GM12878 (cell line): ENCODE measurements around the gene EAF1.

Source experiments
- NFYB ChIP-seq: IDR thresholded peaks from 2 replicates; pipeline ENCODE4 v1.6.1; 2011; ENCODE audit warnings: low read depth, mild to moderate bottlenecking, low read length, improper control_type of control experiment, moderate library complexity; ENCODE audit not compliant: insufficient read depth
- REST ChIP-seq: IDR thresholded peaks from 2 replicates; pipeline ENCODE4 v1.6.1; 2012; ENCODE audit warnings: mild to moderate bottlenecking, low read depth, low read length

- TF ChIP-seq NFYB (no peak), REST (no peak)
Measured at GRCh38 chr3:15377961-15378791, 49.2 kb upstream of the EAF1 start.
